Mesenteric fat pad (tissue), 1 donor: ENCODE measurements around the gene ANKRD2. TPM values are rescaled to one million over a fixed set of nuclear protein-coding genes. Genes with fewer than 3 reads are reported as not detected.

Experiments
- DNase-seq: peaks from one replicate; pipeline ENCODE4 v3.0.0-alpha.2; 2020; ENCODE audit warnings: low spot score
- total RNA-seq: library from RNA; stranded (reverse); fragmentation: NEBNext Ultra II Directional; extraction: Animal tissue kit (Norgen Biotek cat#: 25700); gene quantifications from one replicate; pipeline ENCODE4 v1.2.1, GENCODE V29; 2021
- donor health status: DM: yes; HTN: yes; CAD: no.

ANKRD2 gene
- total RNA-seq, 1 donor from 2014 or later, result not detected

DNA sequence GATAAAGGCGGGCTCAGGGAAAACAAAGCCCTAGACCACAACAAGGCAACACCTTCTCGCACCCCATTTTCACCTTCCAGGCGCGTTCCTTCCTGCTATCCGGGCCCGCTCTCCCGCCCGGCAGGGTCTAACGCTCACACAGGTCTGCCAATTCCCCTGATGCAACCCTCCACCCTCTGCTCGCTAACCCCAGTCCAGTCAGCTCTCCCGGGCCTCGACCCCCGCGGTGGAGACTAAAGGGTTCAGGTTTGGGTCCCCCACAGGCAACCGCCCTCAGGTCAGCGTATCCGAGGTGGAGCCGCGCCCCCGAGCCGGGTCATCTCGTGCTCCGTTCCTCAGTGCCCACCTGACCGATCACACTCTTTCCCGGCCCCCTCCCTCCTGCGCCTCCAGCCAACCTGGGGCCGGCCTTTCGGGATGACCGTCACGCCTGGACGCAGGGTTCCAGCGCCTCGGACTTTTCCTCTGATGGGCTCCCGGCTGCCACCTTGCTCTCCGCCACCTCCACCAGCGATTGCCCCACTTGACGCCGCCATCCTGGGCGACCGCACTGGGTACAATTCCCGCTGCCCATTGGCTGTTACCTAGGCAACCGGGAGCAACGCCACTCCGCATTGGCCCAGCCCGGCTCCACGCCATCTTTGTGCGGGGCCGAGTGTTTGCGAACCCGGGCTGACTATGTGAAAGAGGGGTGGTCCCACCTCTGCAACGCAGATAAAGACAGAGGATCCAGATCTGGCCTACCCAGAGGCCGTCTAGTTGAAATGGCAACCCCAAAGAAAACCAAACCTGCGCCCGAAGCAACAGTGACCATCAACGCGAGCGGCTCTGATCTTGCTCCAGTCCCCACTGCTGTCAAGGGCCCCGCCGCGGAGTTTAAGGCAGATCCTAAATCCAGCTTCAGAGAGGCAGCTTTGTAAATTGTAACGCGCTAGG lies 60.6 kb downstream of the ANKRD2 start, which contains the start of gene MORN4:
MORN4 (minus strand) TSS at position 552 of the 936 bp plus-strand sequence. CDS start 13,847 bp downstream, outside the sequence.
- peak; percentile 97 for DNase-seq

Other genes starting within 250 kb of the ANKRD2 start
- 8.4 TPM for gene FRAT2, start 238.1 kb upstream of the ANKRD2 start, total RNA-seq
- 38.6 TPM for gene RRP12, start 171.4 kb upstream of the ANKRD2 start, total RNA-seq
- 190 TPM for gene PGAM1, start 146.6 kb upstream of the ANKRD2 start, total RNA-seq
- 21.2 TPM for gene EXOSC1, start 126.8 kb upstream of the ANKRD2 start, total RNA-seq
- 28.0 TPM for gene ZDHHC16, start 126.6 kb upstream of the ANKRD2 start, total RNA-seq
- gene MMS19, start 74.4 kb upstream of the ANKRD2 start, total RNA-seq, result 38.0 TPM
- gene UBTD1, start 73.9 kb upstream of the ANKRD2 start, total RNA-seq, result 19.9 TPM
- 3.8 TPM for gene HOGA1, start 11.6 kb downstream of the ANKRD2 start, total RNA-seq
- gene C10orf62, start 16.9 kb downstream of the ANKRD2 start, total RNA-seq, result not detected
- gene MORN4, start 60.7 kb downstream of the ANKRD2 start, total RNA-seq, result 1.5 TPM
- 22.3 TPM for gene PI4K2A, start 67.9 kb downstream of the ANKRD2 start, total RNA-seq
- 30.5 TPM for gene AVPI1, start 114.5 kb downstream of the ANKRD2 start, total RNA-seq
- gene MARVELD1, start 141.0 kb downstream of the ANKRD2 start, total RNA-seq, result 28.7 TPM
- 19.2 TPM for gene ZFYVE27, start 164.3 kb downstream of the ANKRD2 start, total RNA-seq
- gene SFRP5, start 199.2 kb downstream of the ANKRD2 start, total RNA-seq, result not detected